HEK293 (cell line): Measurements from ENCODE around the gene UTP4.

Source experiments
- CTCF ChIA-PET: fragments of 350-600 bp; formaldehyde crosslinking; extraction: SDS; loops from one replicate; lab custom pipeline; 2021; ENCODE audit warnings: antibody characterized with exemption; lab: Yijun Ruan, JAX
- POLR2A ChIA-PET: fragments of 300-600 bp; formaldehyde crosslinking; extraction: SDS; loops from one replicate; lab custom pipeline; 2020; ENCODE audit warnings: antibody characterized with exemption, inconsistent platforms; lab: Yijun Ruan, JAX
- H3K27ac ChIP-seq: fragments of 200-500 bp; sonication (Bioruptor generic); 2 replicates; pipeline ENCODE4 v1.5.1; 2014; ENCODE audit warnings: low read depth, low read length, control low read depth, inconsistent platforms; ENCODE audit errors: extremely low read depth
- H3K36me3 ChIP-seq, 2 experiments: fragments of 200-500 bp in 1 of 2; sonication (Bioruptor generic) in 1 of 2; 1 replicate in 1 of 2; 2 replicates in 1 of 2; pipeline ENCODE4 v1.5.1; 2014 to 2017; ENCODE audit warnings: inconsistent platforms in 2 of 2, low read length in 2 of 2; ENCODE audit not compliant: control insufficient read depth in 2 of 2, insufficient read depth in 1 of 2
- H3K4me1 ChIP-seq: fragments of 200-500 bp; sonication (Bioruptor generic); 2 replicates; pipeline ENCODE4 v1.5.1; 2014; ENCODE audit warnings: mild to moderate bottlenecking, low read length, inconsistent platforms; ENCODE audit not compliant: control insufficient read depth, insufficient read depth
- H3K4me3 ChIP-seq: 2 replicates; pipeline ENCODE4 v1.5.1; 2011; ENCODE audit warnings: low read depth, mild to moderate bottlenecking, control low read depth, low read length, moderate library complexity
- H3K9me3 ChIP-seq: fragments of 200-500 bp; sonication (Bioruptor generic); 2 replicates; pipeline ENCODE4 v1.5.1; 2014; ENCODE audit warnings: low read depth, low read length, inconsistent platforms; ENCODE audit not compliant: control insufficient read depth, insufficient read depth
- GLIS1 ChIP-seq: fragments of 450-650 bp; formaldehyde crosslinking; IDR thresholded peaks from 2 replicates; pipeline ENCODE4 v1.5.1; 2016; ENCODE audit warnings: missing biosample characterization, missing genetic modification characterization
- KLF7 ChIP-seq: fragments of 450-650 bp; formaldehyde crosslinking; IDR thresholded peaks from 2 replicates; pipeline ENCODE4 v1.5.1; 2016; ENCODE audit warnings: missing biosample characterization, missing genetic modification characterization, borderline replicate concordance
- MYNN ChIP-seq: fragments of 450-650 bp; formaldehyde crosslinking; IDR thresholded peaks from 2 replicates; pipeline ENCODE4 v1.5.1; 2016; ENCODE audit warnings: missing biosample characterization, missing genetic modification characterization, borderline replicate concordance
- PRDM10 ChIP-seq: fragments of 450-650 bp; formaldehyde crosslinking; IDR thresholded peaks from 2 replicates; pipeline ENCODE4 v1.5.1; 2016; ENCODE audit warnings: missing biosample characterization, missing genetic modification characterization
- RBAK ChIP-seq: fragments of 450-650 bp; formaldehyde crosslinking; IDR thresholded peaks from 2 replicates; pipeline ENCODE4 v1.5.1; 2016; ENCODE audit warnings: missing biosample characterization, missing genetic modification characterization
- SP2 ChIP-seq: fragments of 450-650 bp; formaldehyde crosslinking; IDR thresholded peaks from 2 replicates; pipeline ENCODE4 v1.5.1; 2016; ENCODE audit warnings: missing biosample characterization, missing genetic modification characterization
- ZBTB44 ChIP-seq: fragments of 450-650 bp; IDR thresholded peaks from 2 replicates; pipeline ENCODE4 v1.5.1; 2018; ENCODE audit warnings: missing biosample characterization, mild to moderate bottlenecking, missing genetic modification characterization
- ZFP37 ChIP-seq: fragments of 450-650 bp; formaldehyde crosslinking; IDR thresholded peaks from 2 replicates; pipeline ENCODE4 v1.5.1; 2016; ENCODE audit warnings: missing biosample characterization, missing genetic modification characterization
- ZNF112 ChIP-seq: fragments of 450-650 bp; formaldehyde crosslinking; IDR thresholded peaks from 2 replicates; pipeline ENCODE4 v1.5.0; 2017; ENCODE audit warnings: missing biosample characterization, missing genetic modification characterization
- ZNF114 ChIP-seq: fragments of 450-650 bp; formaldehyde crosslinking; IDR thresholded peaks from 2 replicates; pipeline ENCODE4 v1.5.0; 2017; ENCODE audit warnings: missing biosample characterization, missing genetic modification characterization
- ZNF121 ChIP-seq: fragments of 450-650 bp; formaldehyde crosslinking; IDR thresholded peaks from 2 replicates; pipeline ENCODE4 v1.5.1; 2016; ENCODE audit warnings: missing biosample characterization, missing genetic modification characterization
- ZNF174 ChIP-seq: fragments of 450-650 bp; formaldehyde crosslinking; IDR thresholded peaks from 2 replicates; pipeline ENCODE4 v1.5.0; 2017; ENCODE audit warnings: missing biosample characterization, mild to moderate bottlenecking, missing genetic modification characterization
- ZNF335 ChIP-seq: fragments of 450-650 bp; formaldehyde crosslinking; conservative IDR thresholded peaks from 2 replicates; pipeline ENCODE4 v1.5.1; 2016; ENCODE audit warnings: missing biosample characterization, missing genetic modification characterization
- ZNF341 ChIP-seq: fragments of 450-650 bp; formaldehyde crosslinking; IDR thresholded peaks from 2 replicates; pipeline ENCODE4; 2016; ENCODE audit warnings: low read depth, missing biosample characterization, missing genetic modification characterization
- ZNF426 ChIP-seq: fragments of 450-650 bp; formaldehyde crosslinking; IDR thresholded peaks from 2 replicates; pipeline ENCODE4 v1.5.1; 2017; ENCODE audit warnings: missing biosample characterization, missing genetic modification characterization, mild to moderate bottlenecking, inconsistent platforms, moderate library complexity
- ZNF449 ChIP-seq: fragments of 450-650 bp; formaldehyde crosslinking; IDR thresholded peaks from 2 replicates; pipeline ENCODE4 v1.5.1; 2017; ENCODE audit warnings: missing biosample characterization, mild to moderate bottlenecking, missing genetic modification characterization, moderate library complexity
- ZNF549 ChIP-seq: fragments of 450-650 bp; IDR thresholded peaks from 2 replicates; pipeline ENCODE4 v1.5.1; 2018; ENCODE audit warnings: missing biosample characterization, missing genetic modification characterization, mild to moderate bottlenecking, inconsistent platforms, moderate library complexity
- ZNF555 ChIP-seq: fragments of 450-650 bp; formaldehyde crosslinking; conservative IDR thresholded peaks from 2 replicates; pipeline ENCODE4 v1.5.1; 2017; ENCODE audit warnings: missing biosample characterization, mild to moderate bottlenecking, missing genetic modification characterization, inconsistent platforms
- ZNF600 ChIP-seq: fragments of 450-650 bp; formaldehyde crosslinking; IDR thresholded peaks from 2 replicates; pipeline ENCODE4 v1.5.1; 2016; ENCODE audit warnings: missing biosample characterization, missing genetic modification characterization
- ZNF639 ChIP-seq: fragments of 450-650 bp; formaldehyde crosslinking; IDR thresholded peaks from 2 replicates; pipeline ENCODE4 v1.5.1; 2016; ENCODE audit warnings: missing biosample characterization, missing genetic modification characterization
- ZNF670 ChIP-seq: fragments of 450-650 bp; formaldehyde crosslinking; IDR thresholded peaks from 2 replicates; pipeline ENCODE4 v1.5.1; 2016; ENCODE audit warnings: missing biosample characterization, missing genetic modification characterization, low read depth
- ZNF791 ChIP-seq: fragments of 450-650 bp; formaldehyde crosslinking; IDR thresholded peaks from 2 replicates; pipeline ENCODE4 v1.5.1; 2016; ENCODE audit warnings: missing biosample characterization, missing genetic modification characterization

UTP4 gene

GRCh38 chr16:69131167-69131838 lies 1.1 kb upstream of the UTP4 start:
- TF ChIP-seq MYNN (tag by site-specific recombination) = peak; percentile 73; the same call in 1 of the 2 replicates
- no peak for TF ChIP-seq ZBTB44 (tag by site-specific recombination)
- TF ChIP-seq SP2 (tag by site-specific recombination) = peak; percentile 2
- peak; percentile 66; the same call in 1 of the 2 replicates for TF ChIP-seq ZNF335 (tag by site-specific recombination)
- TF ChIP-seq ZNF555 (tag by site-specific recombination) = 0 out of 2 replicates have a peak, but pooled peaks have one; percentile 4
- TF ChIP-seq PRDM10 (tag by site-specific recombination) = peak; percentile 84
- TF ChIP-seq, all 188 proteins: peak for 5
- CTCF ChIA-PET = interaction anchor here (2.8 kb wide), 1 partner anchor 229 kb away, joined by 11 read pairs; no protein-coding TSS in a partner anchor
- POLR2A ChIA-PET = interaction anchor here (0.6 to 1.0 kb wide), 2 partner anchors 25 to 47 kb away, joined by 3 to 6 read pairs; no protein-coding TSS in a partner anchor
- peak overlapping the region; percentile 83 for H3K4me3 ChIP-seq
- no peaks in the 10 kb centered on the region for H3K9me3 ChIP-seq
- peaks cover 14 to 34% of the 10 kb centered on the region in 2 experiments; a peak in 2 of 3 replicates for H3K36me3 ChIP-seq
- peak overlapping the region; percentile 95 for H3K27ac ChIP-seq
- peaks cover 3% of the 10 kb centered on the region; the same call in 1 of the 2 replicates for H3K4me1 ChIP-seq

GRCh38 chr16:69131839-69132423 lies 518 bp upstream of the UTP4 start:
- ChIA-PET POLR2A (interaction anchor here (0.5 to 1.3 kb wide), 4 partner anchors 8 to 26 kb away, joined by 3 to 7 read pairs (median 4); no protein-coding TSS in a partner anchor), CTCF (interaction anchor here (0.6 to 2.8 kb wide), 3 partner anchors 10 to 229 kb away, joined by 4 to 11 read pairs (median 5); no protein-coding TSS in a partner anchor)
- Histone ChIP-seq H3K4me3 (peak overlapping the region; percentile 83), H3K9me3 (no peaks in the 10 kb centered on the region), H3K4me1 (peaks cover 3% of the 10 kb centered on the region; the same call in 1 of the 2 replicates), H3K27ac (peak overlapping the region; percentile 95), H3K36me3 (peaks cover 17 to 39% of the 10 kb centered on the region in 2 experiments; a peak in 2 of 3 replicates)
- TF ChIP-seq RBAK (tag by site-specific recombination) (no peak), ZNF174 (no peak), ZNF791 (tag by site-specific recombination) (peak; percentile 69), ZNF555 (tag by site-specific recombination) (no peak), ZNF639 (tag by site-specific recombination) (peak; percentile 32; the same call in 1 of the 2 replicates), ZNF114 (no peak), ZFP37 (no peak), ZNF449 (no peak), GLIS1 (tag by site-specific recombination) (peak; percentile 25; the same call in 1 of the 2 replicates), ZNF121 (tag by site-specific recombination) (no peak), KLF7 (tag by site-specific recombination) (peak; percentile 88), ZNF600 (tag by site-specific recombination) (no peak), ZNF341 (tag by site-specific recombination) (peak; percentile 96), ZNF670 (tag by site-specific recombination) (no peak), ZNF549 (tag by site-specific recombination) (no peak), ZNF426 (tag by site-specific recombination) (no peak), ZNF112 (tag by site-specific recombination) (no peak)
